MM.1S (cell line): ENCODE data around the gene PRKD2.
A peak's percentile ranks its signal among the peaks of the same experiment; 100 is the strongest.

ENCODE experiments used
- DNase-seq: peaks from one replicate; pipeline ENCODE4 v3.0.0-alpha.2; 2015
- H2AFZ ChIP-seq: fragments of 300-600 bp; sonication (generic); 2 replicates; pipeline ENCODE4 v1.6.0; 2016; ENCODE audit warnings: antibody characterized with exemption, low read length
- H3F3A ChIP-seq: fragments of 300-600 bp; sonication (generic); 2 replicates; pipeline ENCODE4 v1.6.1; 2016; ENCODE audit warnings: mild to moderate bottlenecking, antibody characterized with exemption, low read length, moderate library complexity, mixed read lengths; ENCODE audit not compliant: insufficient read depth
- H3K27ac ChIP-seq: fragments of 300-600 bp; sonication (generic); 2 replicates; pipeline ENCODE4 v1.5.1; 2016; ENCODE audit warnings: mild to moderate bottlenecking, low read length
- H3K27me3 ChIP-seq: fragments of 300-600 bp; sonication (generic); replicated peaks from 2 replicates; pipeline ENCODE4 v1.6.0; 2016; ENCODE audit warnings: low read length; ENCODE audit not compliant: insufficient read depth
- H3K36me3 ChIP-seq: fragments of 300-600 bp; sonication (generic); replicated peaks from 2 replicates; pipeline ENCODE4 v1.6.1; 2016; ENCODE audit warnings: mild to moderate bottlenecking, low read length, mixed read lengths; ENCODE audit not compliant: insufficient read depth
- H3K4me1 ChIP-seq: fragments of 300-600 bp; sonication (generic); 2 replicates; pipeline ENCODE4 v1.6.1; 2016; ENCODE audit warnings: low read length, mixed read lengths
- H3K4me2 ChIP-seq: fragments of 300-600 bp; sonication (generic); 2 replicates; pipeline ENCODE4 v1.6.0; 2016; ENCODE audit warnings: low read depth, low read length
- H3K4me3 ChIP-seq: fragments of 300-600 bp; sonication (generic); 2 replicates; pipeline ENCODE4 v1.5.1; 2016; ENCODE audit warnings: low read length, mixed read lengths
- H3K79me2 ChIP-seq: fragments of 300-600 bp; sonication (generic); 2 replicates; pipeline ENCODE4 v1.6.1; 2016; ENCODE audit warnings: mixed run types, low read length, mixed read lengths
- H3K9ac ChIP-seq: fragments of 300-600 bp; sonication (generic); 2 replicates; pipeline ENCODE4 v1.6.1; 2016; ENCODE audit warnings: low read length, mixed read lengths
- H3K9me2 ChIP-seq: fragments of 300-600 bp; sonication (generic); replicated peaks from 2 replicates; pipeline ENCODE4 v1.6.1; 2016; ENCODE audit warnings: mild to moderate bottlenecking, low read length, mixed read lengths; ENCODE audit not compliant: insufficient read depth
- H3K9me3 ChIP-seq: fragments of 300-600 bp; sonication (generic); replicated peaks from 2 replicates; pipeline ENCODE4 v1.6.1; 2016; ENCODE audit warnings: mild to moderate bottlenecking, low read length, mixed read lengths; ENCODE audit not compliant: insufficient read depth
- H4K20me1 ChIP-seq: fragments of 300-600 bp; sonication (generic); 2 replicates; pipeline ENCODE4 v1.6.1; 2016; ENCODE audit warnings: mild to moderate bottlenecking, low read length, moderate library complexity, mixed read lengths; ENCODE audit not compliant: insufficient read depth
- EZH2 ChIP-seq: fragments of 300-600 bp; sonication (generic); optimal IDR thresholded peaks from 2 replicates; pipeline ENCODE3; 2017; ENCODE audit warnings: low read depth, mild to moderate bottlenecking, antibody characterized with exemption, low read length, mixed read lengths
- EZH2phosphoT487 ChIP-seq: fragments of 300-600 bp; sonication (generic); IDR thresholded peaks from 2 replicates; pipeline ENCODE4 v1.6.1; 2018; ENCODE audit warnings: antibody characterized with exemption, low read length
- TF ChIP-seq, protein P1 (sequence below): fragments of 300-600 bp; sonication (generic); IDR thresholded peaks from 2 replicates; pipeline ENCODE4 v1.5.1; 2016; ENCODE audit warnings: antibody characterized with exemption, low read length, mixed read lengths

The PRKD2 gene

DNA sequence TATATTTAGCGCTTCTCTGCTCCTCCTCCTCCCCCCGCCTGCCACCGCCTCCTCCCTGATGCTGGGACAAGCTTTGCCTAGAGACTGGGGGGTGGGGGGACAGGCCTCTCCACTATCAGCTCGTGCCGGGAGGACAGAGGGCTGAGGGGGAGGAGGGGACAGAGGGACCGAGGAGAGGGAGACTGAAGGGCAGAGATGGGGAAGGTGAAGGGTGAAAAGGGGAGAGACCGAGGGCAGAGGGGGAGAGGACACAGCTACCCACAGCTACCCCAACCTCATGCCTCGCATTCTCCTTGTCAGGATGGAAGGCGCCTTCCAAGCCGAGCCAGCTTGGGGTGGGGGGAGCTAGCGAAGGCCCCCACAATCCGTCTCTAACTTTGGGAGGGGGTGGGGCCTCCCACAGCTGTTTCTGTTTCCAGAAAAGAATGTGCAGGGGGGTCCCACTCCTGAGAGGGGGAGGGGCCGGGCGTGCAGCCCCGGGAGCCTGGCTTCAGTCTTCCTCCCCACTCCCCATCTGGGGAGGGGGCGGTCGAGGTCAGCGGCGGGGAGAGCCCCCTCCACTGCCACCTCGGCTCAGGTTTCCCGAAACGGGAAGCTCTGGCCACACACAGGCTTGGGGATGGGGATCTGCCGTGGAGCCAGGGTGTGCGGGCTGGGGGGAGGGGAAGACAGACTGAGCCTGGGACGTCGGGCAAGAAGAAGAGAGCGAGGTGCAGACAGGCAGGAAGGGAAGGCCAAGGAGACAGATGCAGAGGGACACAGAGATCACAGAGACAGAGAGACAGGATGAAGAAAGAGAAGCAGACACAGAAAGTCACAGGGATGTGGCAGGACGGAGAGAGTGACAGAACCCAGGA is 57.5 kb downstream of the PRKD2 start:
- peaks cover 14% of the 10 kb centered on the region for H3F3A ChIP-seq
- DNase-seq, result no peak
- no peak overlapping the region for H2AFZ ChIP-seq
- TF ChIP-seq, protein P1, sequence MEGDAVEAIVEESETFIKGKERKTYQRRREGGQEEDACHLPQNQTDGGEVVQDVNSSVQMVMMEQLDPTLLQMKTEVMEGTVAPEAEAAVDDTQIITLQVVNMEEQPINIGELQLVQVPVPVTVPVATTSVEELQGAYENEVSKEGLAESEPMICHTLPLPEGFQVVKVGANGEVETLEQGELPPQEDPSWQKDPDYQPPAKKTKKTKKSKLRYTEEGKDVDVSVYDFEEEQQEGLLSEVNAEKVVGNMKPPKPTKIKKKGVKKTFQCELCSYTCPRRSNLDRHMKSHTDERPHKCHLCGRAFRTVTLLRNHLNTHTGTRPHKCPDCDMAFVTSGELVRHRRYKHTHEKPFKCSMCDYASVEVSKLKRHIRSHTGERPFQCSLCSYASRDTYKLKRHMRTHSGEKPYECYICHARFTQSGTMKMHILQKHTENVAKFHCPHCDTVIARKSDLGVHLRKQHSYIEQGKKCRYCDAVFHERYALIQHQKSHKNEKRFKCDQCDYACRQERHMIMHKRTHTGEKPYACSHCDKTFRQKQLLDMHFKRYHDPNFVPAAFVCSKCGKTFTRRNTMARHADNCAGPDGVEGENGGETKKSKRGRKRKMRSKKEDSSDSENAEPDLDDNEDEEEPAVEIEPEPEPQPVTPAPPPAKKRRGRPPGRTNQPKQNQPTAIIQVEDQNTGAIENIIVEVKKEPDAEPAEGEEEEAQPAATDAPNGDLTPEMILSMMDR, result no peak
- TF ChIP-seq EZH2 (no peak), EZH2phosphoT487 (no peak)
- no peak overlapping the region for H3K27ac ChIP-seq
- H3K27me3 ChIP-seq, result peaks cover 72% of the 10 kb centered on the region
- no peak overlapping the region for H3K4me3 ChIP-seq
- H3K9me2 ChIP-seq, result no peaks in the 10 kb centered on the region
- H3K36me3 ChIP-seq, result no peaks in the 10 kb centered on the region
- no peaks in the 10 kb centered on the region for H3K79me2 ChIP-seq
- H4K20me1 ChIP-seq, result no peaks in the 10 kb centered on the region
- H3K9me3 ChIP-seq, result no peaks in the 10 kb centered on the region
- peaks cover 19% of the 10 kb centered on the region for H3K4me1 ChIP-seq
- H3K9ac ChIP-seq, result no peak overlapping the region
- H3K4me2 ChIP-seq, result peak overlapping the region; percentile 99; the same call in 1 of the 2 replicates

DNA sequence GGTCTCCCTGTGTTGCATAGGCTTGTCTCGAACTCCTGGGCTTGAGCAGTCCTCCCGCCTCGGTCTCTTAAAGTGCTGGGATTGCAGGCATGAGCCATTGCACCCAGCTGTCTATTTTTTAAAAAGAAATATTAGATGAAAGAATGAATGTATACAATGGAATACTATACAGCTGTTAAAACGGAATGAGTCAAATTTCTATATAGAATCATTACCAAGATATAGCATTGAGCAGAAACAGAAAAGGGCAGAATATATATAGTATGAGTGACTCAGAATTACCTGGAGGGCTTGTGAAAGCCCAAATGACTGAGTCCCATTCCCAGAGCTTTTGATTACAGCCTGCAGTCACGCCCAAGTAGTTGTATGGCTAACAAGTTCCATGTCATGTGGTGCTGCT is 60.4 kb downstream of the PRKD2 start:
- Histone ChIP-seq H4K20me1 (no peaks in the 10 kb centered on the region), H3K36me3 (no peaks in the 10 kb centered on the region), H3K4me3 (no peak overlapping the region), H3K27ac (no peak overlapping the region), H3K4me2 (no peak overlapping the region), H2AFZ (no peak overlapping the region), H3K4me1 (peaks cover 11% of the 10 kb centered on the region), H3K79me2 (no peaks in the 10 kb centered on the region), H3K9me3 (no peaks in the 10 kb centered on the region), H3F3A (peaks cover 4% of the 10 kb centered on the region), H3K9ac (no peak overlapping the region), H3K9me2 (no peaks in the 10 kb centered on the region), H3K27me3 (peaks cover 83% of the 10 kb centered on the region)
- TF ChIP-seq EZH2 (no peak), EZH2phosphoT487 (no peak)
- TF ChIP-seq, protein P1, result no peak
- no peak for DNase-seq

DNA sequence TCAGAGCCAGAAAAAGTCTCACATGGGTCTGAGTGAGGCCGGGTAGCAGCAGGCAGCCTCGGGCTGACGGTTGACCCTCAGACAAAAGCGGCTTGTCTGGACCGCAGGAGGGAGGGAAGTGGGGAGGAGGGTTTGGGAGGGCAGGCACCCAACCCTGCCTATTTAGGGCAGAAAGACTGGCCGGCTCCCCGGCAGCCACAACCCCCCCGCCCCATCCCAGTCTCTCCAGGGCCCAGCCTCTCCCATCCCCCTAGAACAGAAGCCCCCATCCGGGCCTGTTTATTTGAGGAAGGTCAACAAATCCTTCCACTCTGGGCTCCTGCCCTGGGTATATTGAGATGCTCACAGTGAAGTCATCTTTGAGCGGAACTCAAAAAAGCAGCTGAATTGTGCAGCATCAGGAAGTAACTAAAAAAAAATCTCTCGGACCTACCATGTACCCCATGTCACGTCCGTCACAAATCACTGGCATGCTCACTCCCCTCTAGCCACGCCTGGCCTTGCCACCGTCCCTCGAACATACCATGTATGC is 62.2 kb downstream of the PRKD2 start:
- no peak overlapping the region for H3K27ac ChIP-seq
- H3K4me1 ChIP-seq, result peaks cover 2% of the 10 kb centered on the region
- H3K9me3 ChIP-seq, result no peaks in the 10 kb centered on the region
- no peaks in the 10 kb centered on the region for H4K20me1 ChIP-seq
- no peaks in the 10 kb centered on the region for H3K9me2 ChIP-seq
- H3K4me3 ChIP-seq, result no peak overlapping the region
- no peak overlapping the region for H2AFZ ChIP-seq
- no peak overlapping the region for H3K4me2 ChIP-seq
- H3F3A ChIP-seq, result peaks cover 3% of the 10 kb centered on the region; the same call in 1 of the 2 replicates
- no peak for TF ChIP-seq EZH2
- no peak for TF ChIP-seq EZH2phosphoT487
- TF ChIP-seq, protein P1, result no peak
- H3K9ac ChIP-seq, result no peak overlapping the region
- DNase-seq, result no peak
- no peaks in the 10 kb centered on the region for H3K79me2 ChIP-seq
- H3K27me3 ChIP-seq, result peaks cover 81% of the 10 kb centered on the region
- no peaks in the 10 kb centered on the region for H3K36me3 ChIP-seq
